ENCODE results near the gene HBQ1. TPM values are rescaled to one million over a fixed set of nuclear protein-coding genes. Genes with fewer than 3 reads are reported as not detected.

The HBQ1 gene
- total RNA-seq, 1 experiment from 2014 or later = 10.4 TPM

DNA sequence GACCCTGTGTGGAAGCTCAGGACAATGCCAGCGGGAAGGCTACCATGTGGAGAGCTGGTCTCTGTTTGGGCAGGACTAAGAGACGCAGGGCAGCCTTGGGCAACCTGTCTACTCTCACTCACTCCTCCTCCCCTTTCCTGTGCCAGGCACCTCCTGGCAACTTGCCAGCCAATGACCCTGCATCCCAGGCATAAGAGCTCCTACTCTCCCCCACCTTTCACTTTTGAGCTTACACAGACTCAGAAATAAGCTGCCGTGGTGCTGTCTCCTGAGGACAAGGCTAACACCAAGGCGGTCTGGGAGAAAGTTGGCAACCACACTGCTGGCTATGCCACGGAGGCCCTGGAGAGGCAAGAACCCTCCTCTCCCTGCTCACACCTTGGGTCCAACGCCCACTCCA lies 11.8 kb upstream of the HBQ1 start:
- Histone ChIP-seq H3K4me3 (ENCODE audit: low read depth in 2 of 2, low read length in 2 of 2) (no peak overlapping the region), H3K4me1 (ENCODE audit: control insufficient read depth, insufficient read depth, low read length) (no peaks in the 10 kb centered on the region), H3K9me3 (ENCODE audit: control insufficient read depth, insufficient read depth, low read depth, low read length) (no peaks in the 10 kb centered on the region), H3K27me3 (ENCODE audit: control insufficient read depth, insufficient read depth, low read length) (no peaks in the 10 kb centered on the region), H3K36me3 (ENCODE audit: control insufficient read depth, insufficient read depth, low read length) (no peaks in the 10 kb centered on the region), H3K27ac (ENCODE audit: low read length) (no peak overlapping the region)
- ATAC-seq (no peak), DNase-seq (ENCODE audit: low read depth, low spot score) (no peak)
- TF ChIP-seq TCF7L2 (IDR thresholded peaks at IDR 0.05; ENCODE audit: low read depth, low read length) = no peak
- TF ChIP-seq SIN3A (IDR thresholded peaks at IDR 0.05; ENCODE audit: borderline replicate concordance, insufficient read depth, low read depth, low read length) = no peak
- no peak for TF ChIP-seq POLR2AphosphoS5 (IDR thresholded peaks at IDR 0.05; ENCODE audit: low read depth, low read length)
- TF ChIP-seq, protein P1, sequence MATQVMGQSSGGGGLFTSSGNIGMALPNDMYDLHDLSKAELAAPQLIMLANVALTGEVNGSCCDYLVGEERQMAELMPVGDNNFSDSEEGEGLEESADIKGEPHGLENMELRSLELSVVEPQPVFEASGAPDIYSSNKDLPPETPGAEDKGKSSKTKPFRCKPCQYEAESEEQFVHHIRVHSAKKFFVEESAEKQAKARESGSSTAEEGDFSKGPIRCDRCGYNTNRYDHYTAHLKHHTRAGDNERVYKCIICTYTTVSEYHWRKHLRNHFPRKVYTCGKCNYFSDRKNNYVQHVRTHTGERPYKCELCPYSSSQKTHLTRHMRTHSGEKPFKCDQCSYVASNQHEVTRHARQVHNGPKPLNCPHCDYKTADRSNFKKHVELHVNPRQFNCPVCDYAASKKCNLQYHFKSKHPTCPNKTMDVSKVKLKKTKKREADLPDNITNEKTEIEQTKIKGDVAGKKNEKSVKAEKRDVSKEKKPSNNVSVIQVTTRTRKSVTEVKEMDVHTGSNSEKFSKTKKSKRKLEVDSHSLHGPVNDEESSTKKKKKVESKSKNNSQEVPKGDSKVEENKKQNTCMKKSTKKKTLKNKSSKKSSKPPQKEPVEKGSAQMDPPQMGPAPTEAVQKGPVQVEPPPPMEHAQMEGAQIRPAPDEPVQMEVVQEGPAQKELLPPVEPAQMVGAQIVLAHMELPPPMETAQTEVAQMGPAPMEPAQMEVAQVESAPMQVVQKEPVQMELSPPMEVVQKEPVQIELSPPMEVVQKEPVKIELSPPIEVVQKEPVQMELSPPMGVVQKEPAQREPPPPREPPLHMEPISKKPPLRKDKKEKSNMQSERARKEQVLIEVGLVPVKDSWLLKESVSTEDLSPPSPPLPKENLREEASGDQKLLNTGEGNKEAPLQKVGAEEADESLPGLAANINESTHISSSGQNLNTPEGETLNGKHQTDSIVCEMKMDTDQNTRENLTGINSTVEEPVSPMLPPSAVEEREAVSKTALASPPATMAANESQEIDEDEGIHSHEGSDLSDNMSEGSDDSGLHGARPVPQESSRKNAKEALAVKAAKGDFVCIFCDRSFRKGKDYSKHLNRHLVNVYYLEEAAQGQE (IDR thresholded peaks at IDR 0.05; ENCODE audit: insufficient read depth in 1 of 2, low read depth in 2 of 2, low read length in 1 of 2) = no peak
- BruUV-seq (replicated peaks) = no TSS peak
- in situ Hi-C loops (cut with HindIII; ENCODE audit: low pct_unique_long_range_greater_than_20kb, low sequenced_read_pairs) (no loop called here), intact Hi-C loops (cut with micrococcal nuclease; ENCODE audit: unreplicated experiment) (no loop called here)
- CTCF ChIA-PET = no interaction called here
- POLR2A ChIA-PET = no interaction called here

DNA sequence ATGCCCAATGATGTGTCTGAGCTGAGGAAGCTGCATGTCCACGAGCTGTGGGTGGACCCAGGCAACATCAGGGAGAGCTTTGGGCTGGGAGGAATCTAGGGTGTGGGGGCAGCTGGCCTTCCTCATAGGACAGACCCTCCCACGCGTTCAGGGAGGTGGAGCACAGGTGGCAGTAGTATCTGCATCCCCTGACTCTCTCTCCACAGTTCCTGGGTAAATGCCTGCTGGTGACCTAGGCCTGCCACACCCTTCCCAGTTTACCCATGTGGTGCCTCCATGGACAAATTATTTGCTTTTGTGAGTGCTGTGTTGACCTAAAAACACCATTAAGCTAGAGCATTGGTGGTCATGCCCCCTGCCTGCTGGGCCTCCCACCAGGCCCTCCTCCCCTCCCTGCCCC lies 11.2 kb upstream of the HBQ1 start:
- Histone ChIP-seq H3K27ac (ENCODE audit: low read length) (no peak overlapping the region), H3K36me3 (ENCODE audit: control insufficient read depth, insufficient read depth, low read length) (no peaks in the 10 kb centered on the region), H3K27me3 (ENCODE audit: control insufficient read depth, insufficient read depth, low read length) (no peaks in the 10 kb centered on the region), H3K9me3 (ENCODE audit: control insufficient read depth, insufficient read depth, low read depth, low read length) (no peaks in the 10 kb centered on the region), H3K4me1 (ENCODE audit: control insufficient read depth, insufficient read depth, low read length) (no peaks in the 10 kb centered on the region), H3K4me3 (ENCODE audit: low read depth in 2 of 2, low read length in 2 of 2) (no peak overlapping the region)
- ATAC-seq (no peak), DNase-seq (ENCODE audit: low read depth, low spot score) (no peak)
- intact Hi-C loops (cut with micrococcal nuclease; ENCODE audit: unreplicated experiment) = no loop called here
- TF ChIP-seq, protein P1 (IDR thresholded peaks at IDR 0.05; ENCODE audit: insufficient read depth in 1 of 2, low read depth in 2 of 2, low read length in 1 of 2) = no peak
- TF ChIP-seq, protein P2, sequence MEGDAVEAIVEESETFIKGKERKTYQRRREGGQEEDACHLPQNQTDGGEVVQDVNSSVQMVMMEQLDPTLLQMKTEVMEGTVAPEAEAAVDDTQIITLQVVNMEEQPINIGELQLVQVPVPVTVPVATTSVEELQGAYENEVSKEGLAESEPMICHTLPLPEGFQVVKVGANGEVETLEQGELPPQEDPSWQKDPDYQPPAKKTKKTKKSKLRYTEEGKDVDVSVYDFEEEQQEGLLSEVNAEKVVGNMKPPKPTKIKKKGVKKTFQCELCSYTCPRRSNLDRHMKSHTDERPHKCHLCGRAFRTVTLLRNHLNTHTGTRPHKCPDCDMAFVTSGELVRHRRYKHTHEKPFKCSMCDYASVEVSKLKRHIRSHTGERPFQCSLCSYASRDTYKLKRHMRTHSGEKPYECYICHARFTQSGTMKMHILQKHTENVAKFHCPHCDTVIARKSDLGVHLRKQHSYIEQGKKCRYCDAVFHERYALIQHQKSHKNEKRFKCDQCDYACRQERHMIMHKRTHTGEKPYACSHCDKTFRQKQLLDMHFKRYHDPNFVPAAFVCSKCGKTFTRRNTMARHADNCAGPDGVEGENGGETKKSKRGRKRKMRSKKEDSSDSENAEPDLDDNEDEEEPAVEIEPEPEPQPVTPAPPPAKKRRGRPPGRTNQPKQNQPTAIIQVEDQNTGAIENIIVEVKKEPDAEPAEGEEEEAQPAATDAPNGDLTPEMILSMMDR (IDR thresholded peaks at IDR 0.05) = no peak
- TF ChIP-seq SIN3A (IDR thresholded peaks at IDR 0.05; ENCODE audit: borderline replicate concordance, insufficient read depth, low read depth, low read length) = no peak
- TF ChIP-seq TCF7L2 (IDR thresholded peaks at IDR 0.05; ENCODE audit: low read depth, low read length) = no peak
- no peak for TF ChIP-seq POLR2AphosphoS5 (IDR thresholded peaks at IDR 0.05; ENCODE audit: low read depth, low read length)
- no TSS peak for BruUV-seq (replicated peaks)
- in situ Hi-C loops (cut with HindIII; ENCODE audit: low pct_unique_long_range_greater_than_20kb, low sequenced_read_pairs) = no loop called here
- POLR2A ChIA-PET = no interaction called here
- CTCF ChIA-PET = no interaction called here

All from Panc1 (cell line).